GM19324 (cell line): ENCODE data around the gene AQP3.
"Not testable (repeated sequence)": the region's sequence is repeated elsewhere in the genome, so short reads cannot be mapped to it uniquely, and the experiment has no call there.

Experiments used
- ATAC-seq: cut with Tn5 transposase; IDR thresholded peaks from one replicate; pipeline ENCODE4 v1.9.1; 2021; ENCODE audit warnings: mild to moderate bottlenecking, moderate library complexity; ENCODE audit not compliant: unreplicated experiment, low FRiP score

AQP3 gene

DNA sequence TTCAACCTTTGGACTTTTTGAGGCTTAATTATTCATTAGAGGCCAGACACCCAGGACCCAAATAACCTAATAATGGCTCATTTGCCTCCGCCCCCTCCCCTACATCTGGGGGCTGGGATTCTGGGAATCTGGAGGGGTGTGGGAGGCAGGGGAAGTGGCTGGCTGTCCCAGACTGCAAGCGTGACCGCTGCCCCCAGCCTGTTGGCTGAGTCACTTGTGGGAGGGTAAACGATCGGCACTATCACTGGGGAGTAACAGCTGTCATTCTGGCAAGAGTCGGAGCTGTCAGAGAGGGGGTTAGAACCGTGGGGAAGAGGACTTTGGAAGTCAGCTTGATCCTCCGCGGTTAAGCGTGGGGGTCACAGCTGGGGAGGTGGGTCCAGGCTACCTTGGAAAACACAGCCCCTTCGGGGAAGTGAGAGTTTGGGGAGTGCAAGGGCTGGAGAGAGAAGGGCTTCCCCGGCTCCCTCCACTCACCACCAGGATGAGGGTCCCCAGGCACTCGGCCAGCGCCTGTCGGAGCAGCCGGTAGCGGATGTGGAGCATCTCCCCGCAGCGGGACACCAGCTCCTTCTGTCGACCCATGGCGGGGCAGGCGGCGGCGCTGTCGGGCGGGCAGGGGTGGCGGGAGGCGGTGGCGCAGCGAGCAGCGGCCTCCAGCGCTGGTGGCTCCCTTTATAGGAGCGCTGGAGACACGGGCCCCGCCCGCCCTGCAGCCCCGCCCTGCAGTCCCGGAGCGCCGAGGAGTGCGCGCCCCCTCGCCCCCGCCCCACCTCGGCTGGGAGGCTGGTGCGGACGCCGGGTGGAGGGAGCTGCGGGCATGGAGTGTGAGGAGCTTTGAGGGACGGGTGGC, at the start of gene AQP3:
TSS of gene AQP3 (minus strand) at position 648 of the 853 bp plus-strand sequence. CDS start at position 585, 63 bp downstream.
- ATAC-seq, result peak; percentile 40

DNA sequence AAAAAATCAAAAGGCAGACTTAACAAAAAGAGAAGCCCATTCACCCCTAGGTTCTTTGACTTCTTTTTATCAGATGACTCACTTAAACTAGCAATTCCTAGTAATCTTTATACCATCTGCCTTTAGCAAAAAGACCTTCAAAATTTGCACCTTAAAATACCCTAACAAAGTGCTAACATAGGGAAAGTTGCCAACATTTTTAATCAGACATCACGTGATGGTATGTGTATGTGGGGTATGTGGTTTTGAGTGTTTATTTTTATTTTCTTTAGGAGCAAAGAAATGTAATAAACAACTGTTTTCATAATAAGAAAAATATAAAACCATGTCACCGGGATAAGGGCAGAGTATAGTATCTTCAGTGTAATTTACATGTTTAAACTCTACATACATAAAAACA, 46.4 kb upstream of the AQP3 start:
- ATAC-seq, result not testable (repeated sequence)

DNA sequence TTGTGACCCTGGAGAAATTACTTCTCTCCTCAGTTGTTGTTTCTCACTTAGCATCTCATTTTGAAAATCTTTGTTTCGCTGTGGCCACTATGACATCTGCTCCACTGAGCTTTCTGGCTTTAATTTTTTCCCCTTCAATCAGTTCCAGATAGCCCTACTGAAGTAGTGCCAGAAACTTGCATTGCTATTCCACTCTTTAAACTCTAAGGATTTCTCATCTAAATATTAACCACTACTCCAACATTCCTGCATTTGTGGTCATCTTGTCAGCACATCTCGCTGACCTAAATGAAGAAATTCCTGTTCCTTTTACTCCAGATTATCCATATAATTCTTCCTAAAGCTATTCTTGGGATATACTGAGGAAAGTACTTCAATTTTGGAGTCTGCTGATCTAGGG, 41.7 kb upstream of the AQP3 start:
- no peak for ATAC-seq

DNA sequence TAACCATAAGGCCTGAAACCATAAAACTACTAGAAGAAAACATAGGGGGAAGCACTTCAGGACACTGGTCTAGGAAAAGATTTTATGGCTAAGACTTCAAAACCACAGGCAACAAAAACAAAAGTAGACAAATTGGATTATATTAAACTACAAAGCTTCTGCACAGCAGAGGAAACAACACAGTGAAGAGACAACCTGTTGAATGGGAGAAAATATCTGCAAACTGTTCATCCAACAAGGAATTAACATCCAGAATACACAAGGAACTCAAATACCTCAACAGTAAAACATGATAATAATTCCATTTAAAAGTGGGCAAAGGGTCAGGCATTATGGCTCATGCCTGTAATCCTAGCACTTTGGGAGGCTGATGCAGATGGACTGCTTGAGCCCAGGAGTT, 37.9 kb upstream of the AQP3 start:
- not testable (repeated sequence) for ATAC-seq

DNA sequence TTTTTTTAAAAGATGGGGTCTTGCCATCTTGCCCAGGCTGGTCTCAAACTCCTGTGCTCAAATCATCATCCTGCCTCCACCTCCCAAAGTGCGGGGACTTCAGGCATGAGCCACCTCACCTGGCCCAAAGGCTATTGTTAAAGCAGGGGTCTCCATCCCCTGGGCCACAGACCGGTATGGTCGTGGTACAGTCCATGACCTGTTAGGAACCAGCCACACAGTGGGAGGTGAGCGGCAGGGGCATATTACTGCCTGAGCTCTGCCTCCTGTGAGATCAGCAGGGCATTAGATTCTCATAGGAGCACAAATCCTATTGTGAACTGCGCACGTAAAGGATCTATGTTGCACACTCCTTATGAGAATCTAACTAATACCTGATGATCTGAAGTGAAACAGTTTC, 33.6 kb upstream of the AQP3 start:
- ATAC-seq, result no peak

DNA sequence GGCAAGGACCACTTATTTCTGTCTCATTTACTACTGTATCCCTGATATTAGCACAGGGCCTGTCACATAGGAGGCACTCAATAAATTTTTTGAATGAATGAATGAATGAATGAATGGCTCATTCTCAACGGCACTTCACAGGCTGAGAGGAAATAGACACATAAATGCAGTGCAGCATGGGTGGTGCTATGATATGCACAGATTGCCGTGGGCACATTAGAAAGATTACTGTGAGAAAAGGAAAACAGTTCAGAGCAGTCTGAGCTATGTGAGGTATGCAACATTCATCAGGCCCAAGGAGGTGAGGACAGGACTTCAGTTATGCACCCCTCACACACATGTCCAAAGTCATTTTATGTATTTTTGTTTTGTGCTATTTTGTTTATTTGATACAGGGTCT, 32.7 kb upstream of the AQP3 start:
- ATAC-seq, result no peak

DNA sequence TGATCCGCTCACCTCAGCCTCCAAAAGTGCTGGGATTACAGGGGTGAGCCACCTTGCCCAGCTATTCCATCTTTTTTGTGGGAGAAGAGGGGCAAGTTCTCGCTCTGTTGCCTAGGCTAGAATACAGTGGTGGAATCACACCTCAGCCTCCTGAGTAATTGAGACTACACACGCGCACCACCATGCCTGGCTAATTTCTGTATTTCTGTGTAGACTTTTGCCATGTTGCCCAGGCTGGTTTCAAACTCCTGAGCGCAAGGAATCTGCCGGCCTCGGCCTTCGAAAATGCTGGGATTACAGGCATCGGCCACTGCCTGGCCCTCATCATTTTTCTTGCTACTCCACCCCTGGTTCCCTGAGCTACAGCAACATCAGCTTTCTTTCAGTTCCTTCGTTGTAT, 29.1 kb upstream of the AQP3 start:
- ATAC-seq, result no peak

DNA sequence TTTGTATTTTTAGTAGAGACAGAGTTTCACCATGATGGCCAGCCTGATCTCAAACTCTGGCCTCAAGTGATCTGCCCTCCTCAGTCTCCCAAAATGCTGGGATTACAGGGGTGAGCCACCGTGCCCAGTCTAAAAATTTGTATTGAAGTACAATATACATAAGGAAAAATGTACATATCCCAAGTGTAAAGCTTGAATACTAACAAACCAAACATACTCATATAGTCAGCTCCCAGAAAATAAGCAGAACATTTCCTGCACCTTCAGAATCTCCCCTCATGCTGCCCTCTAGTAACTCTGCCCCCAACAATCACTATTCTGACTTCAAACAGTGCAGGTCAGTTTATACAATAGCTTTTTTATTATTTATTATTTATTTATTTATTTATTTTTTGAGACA, 28.0 kb upstream of the AQP3 start:
- ATAC-seq, result no peak

DNA sequence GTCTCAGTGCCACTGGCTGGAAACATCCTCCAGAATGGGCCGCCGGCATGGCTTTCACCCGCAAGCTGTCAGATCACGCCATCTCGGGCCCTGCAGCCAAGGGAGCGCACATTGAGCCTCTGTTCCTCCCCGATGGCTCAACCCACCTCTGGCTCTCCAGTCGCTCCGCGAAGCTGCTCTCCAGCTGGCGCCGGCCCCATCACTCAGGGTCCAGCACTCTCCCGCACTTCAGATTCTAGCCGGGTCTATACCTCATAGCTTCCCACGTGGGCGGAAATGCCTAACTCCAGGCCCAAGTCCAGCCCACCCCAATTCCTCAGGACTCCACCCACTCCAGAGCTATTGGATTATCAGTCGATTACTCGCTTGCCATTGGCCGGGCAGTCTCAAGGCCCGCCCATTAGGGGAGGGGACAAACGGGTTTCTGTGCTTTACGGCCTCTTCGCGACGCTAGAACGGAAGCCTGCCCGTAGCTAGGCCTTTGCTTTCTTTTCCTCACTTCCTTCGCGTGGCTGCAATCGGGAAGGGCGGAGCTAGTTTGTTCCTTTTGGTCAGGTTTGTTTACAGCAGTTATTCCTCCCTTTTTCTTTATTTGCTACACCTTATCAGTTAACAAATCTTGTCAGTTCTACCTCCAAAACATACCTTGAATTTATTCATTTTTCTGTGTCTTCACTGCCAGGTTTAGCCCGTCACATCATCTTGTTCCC, 26.4 kb upstream of the AQP3 start, which contains the start of gene NOL6:
TSS of gene NOL6 (minus strand) at position 282 of the 710 bp plus-strand sequence. CDS start at position 200, 82 bp downstream.
- ATAC-seq, result peak; percentile 98

DNA sequence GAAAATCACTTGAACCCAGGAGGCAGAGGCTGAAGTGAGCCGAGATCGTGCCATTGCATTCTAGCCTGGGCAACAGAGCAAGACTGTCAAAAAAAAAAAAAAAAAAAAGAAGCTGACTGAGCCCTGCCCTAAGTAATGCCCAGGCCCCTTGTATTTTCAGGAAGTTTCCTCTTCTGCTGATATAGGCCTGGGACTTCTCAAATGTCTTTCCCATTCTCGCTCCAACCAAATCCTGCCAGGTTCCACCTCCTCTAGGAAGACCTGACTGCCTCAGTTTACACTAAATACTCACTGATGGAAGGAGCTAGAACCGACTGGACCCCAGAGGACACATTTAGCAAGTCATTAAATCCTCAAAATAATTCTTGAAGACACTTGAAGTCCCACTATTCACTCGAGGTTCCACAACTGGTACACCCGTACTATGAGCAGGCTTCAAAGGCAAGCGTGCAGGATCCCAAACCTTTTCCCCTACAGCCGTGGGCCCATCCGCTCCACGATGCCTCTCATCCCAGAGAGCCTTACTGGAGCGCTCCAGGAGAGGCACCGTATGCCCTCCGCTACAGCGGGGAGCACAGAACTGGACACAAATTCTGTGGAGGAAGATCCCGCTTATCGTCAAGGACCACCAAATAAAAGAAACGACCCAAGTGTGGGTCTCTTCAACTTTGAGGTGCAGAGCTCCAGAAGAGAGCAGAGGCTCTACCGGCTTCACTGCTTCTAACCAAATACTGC, 25.7 kb upstream of the AQP3 start:
- no peak for ATAC-seq

DNA sequence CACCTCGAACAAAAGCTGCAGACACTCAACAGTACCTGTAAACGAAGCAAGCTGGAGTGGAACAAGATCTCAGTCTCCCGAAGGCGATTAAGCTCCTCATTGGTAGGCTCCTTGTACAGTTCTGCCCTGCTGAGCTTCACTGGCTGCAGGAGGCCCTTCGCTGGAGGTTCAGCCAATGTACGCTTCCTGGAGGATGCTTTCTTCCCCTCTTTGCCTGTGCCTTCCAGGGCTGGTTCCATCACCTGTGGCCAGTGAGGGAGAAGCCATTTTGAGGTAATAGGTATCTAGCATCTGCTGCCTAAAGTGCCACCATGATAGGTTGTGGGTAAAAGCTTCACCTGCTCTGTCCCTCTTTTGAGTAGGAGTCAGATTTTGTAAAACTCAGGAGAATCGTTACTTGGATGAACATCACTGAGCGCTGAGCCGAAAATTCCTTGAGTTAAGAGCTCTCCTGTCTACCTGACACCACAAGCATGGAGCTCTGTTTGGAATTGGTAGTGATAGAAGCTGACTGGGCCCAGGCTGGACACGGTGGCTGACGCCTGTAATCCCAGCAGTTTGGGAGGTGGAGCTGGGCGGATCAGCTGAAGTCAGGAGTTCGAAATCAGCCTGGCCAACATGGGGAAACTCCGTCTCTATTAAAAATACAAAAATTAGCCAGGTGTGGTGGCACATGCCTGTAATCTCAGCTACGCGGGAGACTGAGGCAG, 24.9 kb upstream of the AQP3 start:
- no peak for ATAC-seq

DNA sequence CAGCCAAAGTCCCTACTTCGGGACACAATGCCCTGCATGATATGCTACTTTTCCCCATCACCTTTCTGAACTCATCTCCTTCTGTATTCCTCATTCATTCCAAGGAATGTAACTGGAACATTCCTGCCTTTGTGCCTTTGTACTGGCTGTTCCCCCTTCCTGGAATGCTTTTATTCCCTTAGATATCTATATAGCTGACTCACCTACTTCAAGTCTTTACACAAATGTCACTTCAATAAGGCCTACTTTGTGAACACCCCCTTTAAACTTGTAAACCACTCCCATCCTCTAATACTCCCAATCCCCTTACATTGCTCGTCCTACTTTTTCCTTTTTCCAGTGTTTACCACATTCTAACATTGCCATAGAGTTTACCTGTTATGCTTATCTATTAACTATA, 24.0 kb upstream of the AQP3 start:
- no peak for ATAC-seq

DNA sequence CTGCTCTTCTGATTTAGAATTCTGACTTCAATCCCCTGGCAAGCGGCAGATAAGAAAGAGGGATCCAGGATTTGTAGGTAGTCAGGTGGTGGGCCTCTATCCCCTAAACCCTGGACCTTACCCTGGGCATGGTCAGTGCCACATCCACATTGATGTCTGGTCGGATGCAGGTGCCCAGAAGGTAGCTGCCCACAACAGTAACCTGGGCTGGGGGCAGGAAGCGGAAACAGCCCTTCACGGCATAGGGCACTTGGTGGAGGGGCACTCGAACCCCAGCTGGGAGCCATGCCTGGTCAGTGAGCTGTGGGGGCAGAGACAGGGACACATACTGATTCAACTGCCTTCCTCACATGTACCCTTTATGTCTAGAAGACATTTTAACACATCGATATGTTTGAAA, 22.5 kb upstream of the AQP3 start:
- no peak for ATAC-seq

DNA sequence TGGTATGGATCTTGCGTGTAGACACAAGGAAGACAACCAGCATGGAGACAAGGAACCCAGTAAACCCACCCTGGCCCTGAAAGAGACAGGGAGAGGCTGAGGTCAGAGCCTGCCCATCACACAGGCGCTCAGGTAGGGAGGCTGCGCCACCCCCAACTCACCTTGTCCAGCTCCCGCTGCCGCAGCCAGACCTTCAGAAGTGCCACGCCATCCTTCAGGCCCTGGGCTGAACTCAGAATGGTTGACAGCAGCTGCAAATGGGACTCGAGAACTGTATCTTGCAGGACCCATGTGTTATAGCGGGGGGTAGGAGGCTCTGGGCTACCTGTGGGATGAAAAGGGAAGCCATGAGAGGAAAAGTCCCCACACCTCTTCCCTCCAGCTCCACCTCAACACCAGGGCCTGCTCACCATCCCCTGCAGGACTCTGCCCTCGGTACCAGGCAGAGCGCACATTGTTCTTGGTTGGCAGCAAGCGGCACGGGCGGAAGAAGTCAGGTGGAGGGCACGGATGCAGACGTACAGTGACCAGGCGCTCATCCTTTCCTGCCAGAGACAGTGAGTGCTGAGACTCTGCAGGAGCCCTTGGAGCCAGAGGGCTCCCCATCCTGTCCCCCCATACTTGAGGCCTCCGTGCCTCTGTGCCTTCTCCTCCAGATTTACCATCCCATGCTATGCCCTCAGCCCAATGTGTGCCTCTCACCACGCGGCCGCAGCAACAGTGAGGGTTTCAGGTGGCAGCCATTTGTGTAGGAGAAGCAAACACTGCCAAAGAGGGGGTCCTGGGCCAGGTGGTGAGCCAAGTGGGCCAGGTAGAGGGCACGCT, 21.6 kb upstream of the AQP3 start:
- ATAC-seq, result no peak

DNA sequence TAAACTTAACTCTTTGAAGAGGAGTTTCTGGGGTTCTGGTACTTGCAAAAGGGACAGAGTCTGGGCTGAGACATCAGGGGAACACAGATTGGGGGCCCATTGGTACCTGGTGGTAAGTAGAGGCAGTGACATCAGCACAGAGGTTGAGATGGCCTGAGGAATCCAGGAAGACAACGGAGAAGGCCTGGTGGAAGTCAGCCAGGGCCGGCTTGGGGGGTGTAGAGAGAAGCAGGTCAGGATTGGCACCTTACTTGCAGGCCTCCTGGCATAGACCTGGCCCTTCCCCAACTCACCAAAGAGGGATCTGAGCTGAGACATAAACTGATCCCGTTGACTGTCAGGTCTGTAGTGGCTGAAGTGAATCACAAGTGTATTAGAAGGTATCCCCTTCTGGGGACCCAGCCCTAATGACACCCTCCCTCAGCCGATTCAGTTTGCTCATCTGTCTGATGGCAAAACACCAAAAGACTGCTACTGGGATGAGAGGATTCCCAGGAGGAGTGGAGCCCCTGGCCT, 20.9 kb upstream of the AQP3 start:
- ATAC-seq, result no peak

DNA sequence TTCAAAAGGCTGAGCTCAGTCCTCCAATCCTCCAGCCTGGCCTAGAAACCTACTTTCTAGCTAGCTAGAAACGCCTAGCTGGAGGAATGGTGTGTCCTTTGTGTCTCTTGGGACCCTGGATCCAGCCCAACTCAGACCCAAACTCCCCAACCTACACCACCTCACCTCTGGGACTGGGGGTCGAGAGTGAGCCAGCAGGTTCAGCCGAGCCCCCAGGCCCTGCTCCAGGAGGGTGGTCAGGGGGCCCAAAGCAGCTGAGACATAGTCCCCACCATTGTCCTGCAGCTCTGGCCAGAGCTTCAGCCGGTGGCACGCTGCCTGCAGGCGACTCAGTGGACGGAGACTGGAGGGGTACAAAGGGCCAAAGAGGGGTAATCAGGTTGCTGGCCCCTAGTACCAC, 20.1 kb upstream of the AQP3 start:
- ATAC-seq, result no peak

DNA sequence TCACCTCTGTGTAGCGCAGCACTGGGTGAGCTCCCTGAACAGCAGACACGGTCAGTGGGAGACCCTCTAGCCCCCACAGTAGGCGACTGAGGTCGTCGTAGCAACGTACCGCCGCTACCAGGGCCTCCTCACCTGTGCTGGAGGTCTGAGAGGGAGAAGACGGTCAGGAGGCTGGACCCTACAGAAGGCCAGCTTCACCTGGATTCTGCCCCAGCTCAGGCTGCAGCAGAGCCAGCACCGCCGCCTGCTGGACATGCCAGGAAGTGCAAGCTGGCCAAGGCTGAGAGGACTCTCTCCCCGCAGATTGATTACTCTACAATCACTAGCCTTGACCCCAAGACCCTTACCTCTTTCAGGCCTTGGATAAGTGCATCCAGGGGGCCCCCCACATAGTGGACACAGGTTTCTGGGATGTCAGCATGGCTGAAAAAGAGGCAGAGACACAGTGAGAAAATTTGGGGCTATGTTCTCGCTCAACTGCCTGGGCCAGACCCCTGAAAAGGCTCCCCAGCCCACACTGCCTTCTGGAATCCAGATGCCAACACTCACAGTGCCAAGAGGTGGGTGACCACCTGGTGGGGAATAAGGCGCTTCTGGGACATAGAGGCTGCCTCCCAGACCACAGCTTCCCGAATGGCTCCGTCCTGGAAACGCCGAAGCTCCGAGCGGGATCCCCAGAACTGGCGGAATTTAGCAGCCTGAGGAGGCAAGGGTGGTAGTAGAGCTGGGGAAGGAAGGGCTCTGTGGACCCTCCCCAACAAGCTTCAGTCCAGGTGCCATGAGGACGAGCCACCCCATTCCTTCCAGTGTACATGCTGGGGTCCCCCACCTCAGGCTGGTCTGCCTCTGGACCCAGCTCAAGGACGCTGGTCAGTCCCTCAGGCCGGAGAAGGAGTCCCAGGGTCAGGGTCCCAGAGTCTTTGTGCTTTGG, 19.4 kb upstream of the AQP3 start:
- ATAC-seq, result no peak
